Posterior cingulate gyrus (tissue), 11 donors: ENCODE results near the gene MRFAP1L1.

Experiments
- DNase-seq, 10 donors: peaks; one replicate each; pipeline versions ENCODE4 v3.0.0 to v3.0.0-alpha.2; 2020 to 2021; ENCODE audit warnings: mixed read lengths in 3 of 10
- intact Hi-C: fragments of 100-400 bp; cut with DNase I; formaldehyde crosslinking; loops from one replicate; pipeline ENCODE4 v1.15.1; 2023

The MRFAP1L1 gene

DNA sequence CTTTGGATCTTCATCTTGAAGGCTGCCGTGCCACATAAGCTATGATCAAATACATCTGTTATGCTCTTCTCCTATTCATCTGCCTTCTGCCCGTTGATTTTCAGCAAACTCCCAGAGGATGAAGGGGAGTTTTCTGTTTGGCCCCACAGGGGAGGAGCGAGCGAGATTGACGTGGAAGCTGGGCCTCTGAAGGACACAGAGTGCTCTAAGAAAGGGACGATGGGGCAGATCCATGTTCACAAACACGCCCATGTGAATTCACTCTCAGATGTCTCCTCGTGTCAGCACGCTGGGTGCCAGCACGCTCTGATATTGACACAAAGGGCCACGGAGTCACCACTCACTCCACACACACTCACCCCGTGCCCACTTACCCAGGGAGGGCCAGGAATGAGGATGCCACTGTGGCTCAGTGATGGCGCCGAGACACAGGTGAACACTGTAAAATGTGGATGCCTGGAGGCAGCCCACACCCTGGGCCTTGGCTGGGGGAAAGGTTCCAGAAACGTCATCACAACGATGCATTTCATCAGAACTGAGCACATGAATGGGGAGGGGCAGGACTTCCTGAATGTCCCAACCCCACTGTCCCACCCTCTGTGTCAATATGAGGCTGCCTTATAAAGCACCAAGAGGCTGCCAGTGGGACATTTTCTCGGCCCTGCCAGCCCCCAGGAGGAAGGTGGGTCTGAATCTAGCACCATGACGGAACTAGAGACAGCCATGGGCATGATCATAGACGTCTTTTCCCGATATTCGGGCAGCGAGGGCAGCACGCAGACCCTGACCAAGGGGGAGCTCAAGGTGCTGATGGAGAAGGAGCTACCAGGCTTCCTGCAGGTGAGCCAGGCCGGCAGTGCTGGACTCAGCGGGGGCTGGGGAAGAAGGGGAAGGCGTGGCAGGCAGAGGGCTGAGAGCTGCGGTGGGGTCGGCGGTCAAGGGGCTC is 16.2 kb downstream of the MRFAP1L1 start, which contains the start of gene S100P:
Gene S100P (plus strand): TSS at position 648 of the 946 bp plus-strand sequence. CDS start 55 bp downstream, at position 703.
- peak in 1 of 10 donors; percentile 75 for DNase-seq
- intact Hi-C loops, result no loop called here

DNA sequence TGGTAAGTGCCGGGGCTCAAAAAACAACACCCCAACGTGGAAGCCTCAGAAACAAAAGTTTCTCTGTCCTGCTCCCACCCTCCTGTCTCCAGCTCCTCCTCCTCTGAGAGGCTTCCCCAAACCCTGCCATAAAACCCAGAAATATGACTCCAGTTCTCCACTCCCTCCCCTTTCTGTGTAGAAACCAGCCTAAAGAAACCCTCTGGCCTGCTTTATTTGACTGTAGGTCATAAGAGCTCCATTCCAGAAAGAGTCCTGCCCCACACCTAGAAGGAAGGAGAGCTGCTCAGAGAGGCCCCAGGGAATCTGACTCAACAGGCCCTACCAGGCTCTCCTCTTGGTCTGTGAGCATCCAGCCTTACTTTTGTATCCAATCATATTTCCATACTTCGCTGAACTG is 16.9 kb downstream of the MRFAP1L1 start:
- intact Hi-C loops, result no loop called here
- DNase-seq, result no peak

DNA sequence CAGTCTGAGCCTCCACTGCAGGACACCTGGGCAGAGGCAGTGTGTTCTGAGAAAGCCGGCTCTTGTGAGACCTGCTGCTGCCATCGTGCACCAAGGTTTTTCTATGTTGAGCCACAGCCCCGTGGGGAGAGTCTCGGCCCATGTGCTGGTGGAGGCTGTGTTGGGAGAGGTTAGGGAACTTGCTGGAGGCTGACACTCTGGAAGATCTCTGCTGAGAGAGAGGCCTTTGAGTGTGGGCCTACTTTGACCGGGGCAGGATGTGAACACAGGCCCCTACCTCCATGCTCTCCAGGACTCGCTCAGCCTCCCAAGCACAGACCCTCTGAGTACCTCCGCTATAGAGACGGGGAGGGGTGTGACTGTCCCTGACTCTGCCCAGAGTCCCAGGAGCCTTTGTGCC is 17.3 kb downstream of the MRFAP1L1 start:
- intact Hi-C loops, result no loop called here
- DNase-seq, result no peak

DNA sequence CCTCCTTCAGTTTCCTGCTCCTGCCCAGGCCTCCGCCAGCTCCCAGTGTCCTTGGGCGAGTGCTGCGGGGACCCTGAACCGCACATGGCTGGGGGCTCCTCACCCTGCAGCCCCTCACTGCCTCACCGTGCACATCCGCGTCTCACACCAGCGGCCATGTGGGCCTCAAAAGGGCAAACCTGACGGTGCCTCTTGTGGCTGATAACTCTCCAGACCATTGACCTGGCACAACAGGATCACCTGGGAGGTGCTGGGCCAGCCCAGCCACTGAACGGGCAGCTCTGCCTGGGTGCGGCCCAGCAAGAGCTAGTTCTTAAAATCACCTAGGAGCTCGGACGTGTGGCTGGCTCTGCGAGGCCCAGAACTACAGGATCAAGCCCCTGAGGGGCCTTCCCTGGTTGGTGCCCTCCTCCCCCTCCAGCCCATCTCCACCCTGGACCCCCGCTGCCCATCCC is 20.1 kb downstream of the MRFAP1L1 start:
- DNase-seq, result peak in 1 of 10 donors; percentile 70
- intact Hi-C loops, result no loop called here

DNA sequence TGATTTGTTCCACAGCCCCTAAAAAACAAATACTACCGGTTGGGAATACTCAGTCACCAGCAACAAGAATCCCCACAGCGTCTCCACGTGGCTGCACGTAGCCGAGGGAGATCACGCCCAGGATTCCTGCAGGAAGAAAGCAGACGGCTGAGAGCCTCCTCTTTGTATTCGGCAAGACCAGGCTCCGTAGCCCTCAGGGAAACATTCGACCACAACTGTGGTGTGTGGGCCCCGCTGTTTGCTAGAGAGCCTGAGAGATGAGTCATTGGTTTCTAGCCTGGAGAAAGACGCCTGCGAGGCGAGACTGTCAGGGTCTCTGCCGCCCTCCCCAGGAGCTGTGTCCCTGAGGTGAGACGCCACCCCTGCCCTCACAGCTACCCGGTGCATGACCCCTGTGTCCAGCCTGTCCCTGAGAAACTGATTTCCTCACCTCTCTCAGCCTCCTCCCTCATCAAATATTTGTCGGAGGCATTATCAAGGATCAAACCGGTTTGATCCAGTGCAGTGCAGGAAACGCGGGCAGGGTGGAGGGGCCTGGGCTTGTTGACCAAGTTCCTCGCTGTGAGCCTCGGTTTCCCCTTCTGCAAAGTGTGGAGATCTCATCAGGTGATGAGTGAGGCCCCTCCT is 20.7 kb downstream of the MRFAP1L1 start:
- intact Hi-C loops, result no loop called here
- DNase-seq, result peak in 7 of 10 donors; percentile 28 to 90 (median 61)

DNA sequence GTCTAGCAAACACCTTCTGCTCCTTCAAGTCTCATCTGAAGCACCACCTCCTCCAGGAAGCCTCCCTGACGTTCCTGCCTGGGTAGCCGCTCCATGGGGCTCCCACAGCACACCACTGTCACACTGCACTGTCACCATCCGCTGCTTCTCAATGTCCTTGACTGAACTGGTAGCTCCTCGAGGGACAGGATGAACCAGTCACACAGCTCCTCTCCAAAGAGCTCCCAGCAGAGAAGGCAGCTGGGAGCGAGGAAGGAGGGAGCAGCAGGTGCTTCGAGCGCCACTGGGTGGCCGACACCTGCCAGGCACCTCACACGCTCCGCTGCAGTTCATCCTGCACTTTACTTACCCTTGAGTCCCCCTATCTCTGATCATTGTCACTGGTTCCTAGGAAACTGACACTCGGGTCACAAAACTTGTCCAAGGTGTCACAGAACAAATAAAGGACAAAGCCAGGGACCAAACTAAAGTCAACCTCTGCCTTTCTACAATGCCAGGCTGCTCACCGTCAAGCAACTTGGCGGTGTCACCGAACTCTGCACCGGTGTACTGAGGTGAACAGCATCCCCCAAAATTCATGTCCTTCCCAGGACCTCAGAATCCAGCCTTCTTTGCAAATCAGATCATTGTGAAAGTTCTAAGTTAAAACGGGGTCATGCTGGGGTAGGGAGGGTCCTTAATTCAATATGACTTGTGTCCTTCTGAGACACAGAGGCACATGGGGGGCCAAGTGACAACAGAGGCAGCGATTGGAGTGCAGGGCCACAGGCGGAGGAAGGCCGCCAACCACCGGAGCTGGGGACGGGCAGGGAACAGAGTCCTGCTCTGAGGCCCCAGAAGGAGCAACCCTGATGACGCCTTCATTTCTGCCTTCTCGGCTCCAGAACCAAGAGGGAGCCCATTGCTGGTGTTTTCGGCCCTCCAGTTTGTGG is 21.5 kb downstream of the MRFAP1L1 start:
- peak in 1 of 10 donors; percentile 83 for DNase-seq
- intact Hi-C loops, result no loop called here

DNA sequence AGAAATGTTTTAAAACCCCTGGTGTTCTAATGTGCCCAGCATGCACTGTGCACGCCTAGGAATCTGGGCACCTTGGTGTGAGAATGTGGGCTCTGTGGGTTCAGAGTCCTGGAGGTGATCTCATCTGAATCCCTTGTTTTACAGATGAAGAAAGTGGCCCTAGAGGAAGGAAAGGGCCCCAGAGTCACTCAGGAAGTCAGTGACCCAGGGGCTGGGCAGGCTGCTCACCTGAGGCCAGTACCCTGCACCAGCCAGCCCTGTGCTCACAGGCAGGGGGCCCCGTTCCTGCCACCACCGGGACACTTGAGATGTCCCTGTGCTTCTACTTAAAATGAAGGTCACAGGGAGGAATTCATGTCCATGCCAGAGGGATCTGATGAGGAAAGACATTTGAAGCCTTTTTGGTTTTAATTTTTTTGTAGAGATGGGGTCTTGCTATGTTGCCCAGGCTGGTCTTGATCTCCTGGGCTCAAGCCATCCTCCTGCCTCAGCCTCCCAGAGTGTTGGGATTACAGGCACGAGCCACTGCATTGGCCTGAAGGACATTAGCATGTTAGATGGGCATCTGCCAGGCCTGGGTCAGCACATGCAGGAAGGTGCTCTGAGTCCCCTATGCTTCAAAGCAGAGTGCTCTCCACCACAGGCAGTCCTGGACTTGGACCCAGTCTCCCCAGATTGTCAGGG is 23.4 kb downstream of the MRFAP1L1 start:
- DNase-seq, result peak in 1 of 10 donors; percentile 52
- intact Hi-C loops, result no loop called here

DNA sequence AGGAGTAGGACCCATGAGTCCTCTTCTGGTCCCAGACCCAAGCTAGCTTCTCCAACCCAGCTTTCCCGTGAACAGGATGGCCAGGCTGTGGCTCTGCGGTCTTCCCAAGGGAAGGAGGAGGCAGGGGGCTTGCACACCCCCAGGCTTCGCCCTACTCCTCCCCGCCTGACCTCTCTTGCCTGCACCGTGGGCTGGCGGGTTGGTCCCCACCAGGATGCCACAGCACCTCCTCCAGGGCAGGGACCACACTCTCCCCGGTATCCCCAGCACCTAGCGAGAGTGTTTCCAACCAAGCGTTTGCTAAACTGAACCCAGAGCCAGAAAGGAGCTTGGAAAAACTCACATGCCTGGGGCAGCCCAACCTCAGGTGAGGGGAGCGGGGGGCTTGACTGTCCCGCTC is 25.0 kb downstream of the MRFAP1L1 start:
- intact Hi-C loops, result no loop called here
- peak in 1 of 10 donors; percentile 69 for DNase-seq

DNA sequence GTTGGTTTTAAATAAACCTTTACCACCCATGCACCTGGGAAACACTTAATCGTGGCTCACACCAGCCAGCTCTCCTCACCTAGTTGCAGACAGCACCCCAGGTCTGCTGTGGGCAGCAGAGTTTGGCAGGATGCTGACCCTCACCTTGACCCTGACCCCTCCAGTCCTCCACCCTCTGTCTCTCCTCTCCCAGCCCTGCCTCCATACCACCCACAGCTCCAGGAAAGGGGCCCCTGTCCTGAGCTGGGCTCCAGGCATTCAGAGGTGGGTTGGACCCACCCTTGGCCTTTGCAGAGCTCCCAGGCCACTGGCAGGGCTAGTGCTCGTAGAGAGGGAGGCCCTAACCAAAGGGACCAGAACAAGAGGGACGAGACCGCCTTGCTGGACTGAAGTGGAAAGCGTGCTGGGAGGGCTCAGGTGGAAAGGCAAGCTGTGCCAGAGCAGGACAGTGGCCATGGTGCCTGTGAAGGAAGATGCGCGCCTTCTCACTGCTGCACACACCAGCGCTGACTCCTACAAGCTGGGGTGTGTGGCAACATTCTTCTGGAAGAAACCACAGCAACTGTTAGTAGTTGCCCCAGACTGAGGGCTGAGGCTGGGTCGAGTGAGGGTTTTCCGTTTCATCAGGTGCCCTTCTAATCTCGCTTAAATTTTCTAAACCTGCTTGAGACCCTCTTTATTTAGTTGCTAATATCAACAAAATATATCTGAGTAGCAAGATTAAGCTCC is 26.6 kb downstream of the MRFAP1L1 start:
- DNase-seq, result peak in 1 of 10 donors; percentile 49
- intact Hi-C loops, result no loop called here

DNA sequence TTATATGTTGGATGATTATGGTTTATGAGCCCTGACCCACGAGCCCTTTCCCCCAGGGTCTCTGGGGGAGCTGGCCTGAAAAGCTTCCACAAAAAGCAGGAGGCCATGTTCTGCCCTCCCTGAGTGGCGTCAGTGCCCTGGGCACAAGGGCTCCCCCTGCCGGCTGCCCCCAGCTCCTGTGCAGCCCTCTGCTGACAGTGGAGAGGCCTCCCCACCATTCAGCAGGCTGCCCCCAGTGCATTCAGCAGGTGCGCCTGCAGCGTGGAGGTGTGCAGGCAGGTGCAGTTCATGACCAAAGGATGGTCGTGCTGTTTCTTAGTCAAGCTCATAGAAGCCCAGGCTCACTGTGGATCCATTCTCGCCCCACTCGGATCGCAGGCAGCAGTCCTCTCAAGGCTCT is 28.5 kb downstream of the MRFAP1L1 start:
- intact Hi-C loops, result no loop called here
- DNase-seq, result peak in 2 of 10 donors; percentile 37 to 65

DNA sequence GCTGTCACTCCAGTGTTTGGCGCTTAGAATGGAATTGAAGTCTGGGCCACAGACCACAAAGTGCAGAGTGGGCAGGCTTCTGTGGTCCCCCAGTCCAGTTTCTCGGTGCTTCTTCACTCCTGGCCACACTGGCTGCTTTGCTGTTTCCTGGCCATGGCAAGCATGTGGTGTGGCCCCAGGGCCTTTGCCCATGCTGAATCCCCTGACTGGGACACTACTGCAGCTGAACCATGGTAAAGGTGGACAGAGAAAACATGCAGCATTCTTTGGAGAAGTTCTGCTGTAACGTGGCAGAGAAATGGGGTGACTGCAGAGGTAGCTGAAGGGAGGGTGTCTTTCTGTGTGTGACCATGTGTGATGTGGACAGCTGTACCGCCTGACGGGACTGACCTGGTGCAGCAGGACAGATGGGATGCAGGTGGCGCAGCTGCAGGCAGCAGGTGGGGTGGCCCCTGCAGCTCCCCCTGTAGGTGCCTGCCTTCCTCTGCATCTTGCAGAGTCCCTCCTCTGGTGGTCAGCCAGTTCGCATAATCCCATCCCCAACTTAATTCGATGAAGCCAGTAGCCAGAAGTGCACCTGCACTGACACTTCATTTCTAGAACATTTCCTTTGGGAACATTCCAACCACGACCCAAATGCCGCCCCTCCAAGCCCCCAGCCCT is 29.2 kb downstream of the MRFAP1L1 start:
- intact Hi-C loops, result no loop called here
- DNase-seq, result peak in 1 of 10 donors; percentile 60

DNA sequence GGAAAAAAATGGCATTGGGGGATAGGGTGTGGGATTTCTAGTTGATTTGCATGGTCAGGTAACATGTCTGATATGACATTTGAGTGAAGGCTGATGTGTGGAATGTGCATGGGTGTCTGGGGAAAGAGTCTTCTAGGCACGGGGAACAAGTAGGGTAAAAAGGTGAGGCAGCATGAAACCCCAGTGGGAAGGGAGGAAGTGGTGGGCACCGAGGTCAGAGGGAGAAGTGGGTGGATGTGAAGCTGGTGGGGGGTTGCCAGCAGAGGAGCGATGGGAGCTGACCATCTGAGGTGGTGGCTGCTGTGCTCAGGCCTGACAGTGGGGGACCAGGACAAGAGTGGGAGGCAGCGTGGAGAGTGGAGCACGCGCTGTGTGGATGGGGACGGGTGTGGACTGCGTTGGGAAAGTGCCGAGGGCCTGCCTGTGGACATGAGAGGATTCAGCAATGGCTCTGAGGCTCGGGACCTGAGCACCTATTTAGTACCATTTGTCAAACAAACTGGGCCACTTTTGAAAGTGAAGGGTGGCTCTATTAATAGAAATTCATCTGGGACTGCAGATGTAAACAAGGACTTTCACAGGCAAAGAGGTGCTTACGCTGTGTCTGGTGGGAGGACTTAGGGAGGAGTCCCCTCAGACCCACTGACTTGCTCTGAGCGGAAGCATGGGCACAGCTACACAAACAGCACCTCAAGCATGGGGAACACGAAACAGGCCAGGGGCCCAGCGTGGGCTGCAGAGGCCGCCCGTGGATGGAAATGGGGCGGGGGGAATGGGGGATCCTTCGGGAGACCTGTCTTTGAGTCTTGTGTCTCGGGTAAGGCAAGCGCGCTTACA is 32.7 kb downstream of the MRFAP1L1 start:
- peak in 1 of 10 donors; percentile 68 for DNase-seq
- intact Hi-C loops, result no loop called here

DNA sequence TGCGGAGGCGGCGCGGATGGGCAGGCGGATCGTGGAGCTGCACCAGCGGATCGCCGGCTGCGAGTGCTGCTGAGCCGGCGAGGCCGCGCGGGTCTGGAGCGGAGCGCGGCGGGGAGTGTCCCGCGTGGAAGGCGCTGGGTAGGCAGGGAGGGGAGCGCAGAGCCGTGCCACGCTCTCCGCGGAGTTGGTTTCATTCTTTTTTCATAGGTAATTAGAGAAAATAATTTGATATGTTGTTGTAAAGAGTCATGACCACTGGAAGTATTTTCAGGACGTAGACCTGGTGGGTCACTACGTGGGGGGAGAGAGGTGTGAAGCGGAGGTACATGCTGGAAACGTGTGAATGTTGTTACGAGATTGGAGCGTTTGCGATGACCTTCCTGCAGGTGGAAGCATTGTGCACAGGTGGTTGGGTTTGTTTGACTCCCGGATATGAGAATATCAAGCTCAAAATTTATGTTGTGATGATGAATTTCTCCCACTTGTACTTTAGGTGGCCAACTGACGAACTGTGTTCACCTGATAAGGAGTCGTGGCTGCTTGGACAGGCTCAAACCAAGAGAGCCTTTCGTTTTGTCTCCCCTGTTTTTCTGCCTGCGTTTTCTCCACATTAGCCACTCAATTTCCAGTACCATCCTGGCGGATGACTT is 35.0 kb downstream of the MRFAP1L1 start:
- intact Hi-C loops, result no loop called here
- DNase-seq, result peak in 1 of 10 donors; percentile 55

DNA sequence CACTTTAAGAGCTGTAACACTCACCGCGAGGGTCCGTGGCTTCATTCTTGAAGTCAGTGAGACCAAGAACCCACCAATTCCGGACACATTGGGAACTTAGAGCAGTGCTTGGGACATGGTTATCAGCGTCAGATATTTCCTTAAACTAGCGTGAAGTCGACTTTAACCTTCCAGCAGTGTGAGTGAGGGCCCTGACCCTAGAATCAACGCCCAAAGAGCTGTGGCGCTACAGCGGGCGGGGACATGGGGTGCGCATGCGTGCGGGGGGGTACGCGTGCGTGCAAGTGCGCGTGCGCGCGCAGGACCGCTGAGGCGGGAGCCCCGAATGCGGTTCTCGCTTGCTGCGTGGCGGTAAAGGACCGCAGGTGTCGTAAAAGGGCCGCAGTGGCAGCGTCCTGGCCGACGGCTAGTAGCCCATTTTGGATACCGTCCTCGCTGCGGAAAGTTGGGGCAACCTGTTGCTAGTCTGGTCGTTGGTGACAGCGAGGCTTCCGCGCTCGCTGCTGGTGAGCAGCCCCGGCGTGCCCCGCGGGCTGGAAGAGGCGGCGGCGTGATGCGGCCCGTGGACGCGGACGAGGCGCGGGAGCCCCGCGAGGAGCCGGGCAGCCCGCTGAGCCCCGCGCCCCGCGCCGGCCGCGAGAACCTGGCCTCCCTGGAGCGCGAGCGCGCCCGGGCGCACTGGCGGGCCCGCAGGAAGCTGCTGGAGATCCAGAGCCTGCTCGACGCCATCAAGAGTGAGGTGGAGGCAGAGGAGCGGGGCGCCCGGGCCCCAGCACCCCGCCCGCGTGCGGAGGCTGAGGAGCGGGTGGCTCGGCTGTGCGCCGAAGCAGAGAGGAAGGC is 35.8 kb downstream of the MRFAP1L1 start:
- DNase-seq, result peak; percentile 89 to 99 (median 92)
- intact Hi-C loops, result loop anchor here (2.0 kb wide), 1 partner anchor 33 kb away; the partner anchor contains the start of gene MRFAP1

DNA sequence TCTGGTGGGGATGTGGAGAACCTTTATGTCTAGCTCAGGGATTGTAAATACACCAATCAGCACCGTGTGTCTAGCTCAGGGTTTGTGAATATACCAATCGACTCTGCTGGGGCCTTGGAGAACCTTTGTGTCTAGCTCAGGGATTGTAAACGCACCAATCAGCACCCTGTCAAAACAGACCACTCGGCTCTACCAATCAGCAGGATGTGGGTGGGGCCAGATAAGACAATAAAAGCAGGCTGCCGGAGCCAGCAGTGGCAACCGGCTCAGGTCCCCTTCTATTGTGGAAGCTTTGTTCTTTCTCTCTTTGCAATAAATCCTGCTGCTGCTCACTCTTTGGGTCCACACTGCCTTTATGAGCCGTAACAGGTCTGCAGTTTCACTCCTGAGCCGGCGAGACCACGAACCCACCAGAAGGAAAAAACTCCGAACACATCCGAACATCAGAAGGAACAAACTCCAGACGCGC is 36.4 kb downstream of the MRFAP1L1 start:
- intact Hi-C loops, result loop anchor here (2.0 kb wide), 1 partner anchor 32 kb away; the partner anchor contains the start of gene MRFAP1
- peak in 3 of 10 donors; percentile 25 to 94 (median 72) for DNase-seq
